ENCODE data around the gene SBK2.
A peak's percentile ranks its signal among the peaks of the same experiment; 100 is the strongest.
"Not testable (repeated sequence)": the region's sequence is repeated elsewhere in the genome, so short reads cannot be mapped to it uniquely, and the experiment has no call there.

Gene SBK2

DNA sequence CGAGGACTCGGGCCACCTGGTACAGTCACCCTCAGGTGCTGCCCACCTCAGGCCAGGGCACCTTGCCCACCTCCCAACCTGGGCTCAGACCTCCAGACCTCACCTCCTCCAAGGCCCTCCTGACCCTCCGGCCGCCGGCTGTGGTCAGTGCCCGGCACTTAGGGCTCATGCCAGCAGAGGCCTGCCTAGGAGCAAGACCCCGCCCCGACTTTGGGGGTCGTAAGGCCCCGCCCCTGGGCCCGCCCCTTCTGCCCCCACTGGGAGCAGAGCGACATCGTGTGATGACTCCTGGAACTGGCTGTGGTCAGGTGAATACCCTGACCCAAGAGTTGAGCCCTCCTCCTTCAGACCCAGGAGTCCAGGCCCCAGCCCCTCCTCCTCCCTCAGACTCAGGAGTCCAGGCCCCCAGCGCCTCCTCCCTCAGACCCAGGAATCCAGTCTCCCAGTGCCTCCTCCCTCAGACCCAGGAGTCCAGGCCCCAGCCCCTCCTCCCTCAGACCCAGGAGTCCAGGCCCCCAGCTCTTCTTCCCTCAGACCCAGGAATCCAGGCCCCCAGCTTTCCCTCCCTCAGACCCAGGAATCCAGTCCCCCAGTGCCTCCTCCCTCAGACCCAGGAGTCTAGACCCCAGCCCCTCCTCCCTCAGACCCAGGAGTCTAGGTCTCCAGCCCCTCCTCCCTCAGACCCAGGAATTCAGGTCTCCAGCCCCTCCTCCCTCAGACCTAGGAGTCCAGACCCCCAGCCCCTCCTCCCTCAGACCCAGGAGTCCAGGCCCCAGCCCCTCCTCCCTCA is at the start of gene SBK2:
SBK2 (minus strand) TSS at position 183 of the 790 bp plus-strand sequence. CDS start 839 bp downstream, outside the sequence.
- DNase-seq = peak; percentile 52

GRCh38 chr19:55585658-55586339 is 48.9 kb upstream of the SBK2 start:
- no peak for DNase-seq

- DNase-seq = no peak
These were observed 47.9 kb upstream of the SBK2 start for GRCh38 chr19:55584871-55585270.

- DNase-seq = not testable (repeated sequence)
These were observed 47.0 kb upstream of the SBK2 start for GRCh38 chr19:55583897-55584296.

DNA sequence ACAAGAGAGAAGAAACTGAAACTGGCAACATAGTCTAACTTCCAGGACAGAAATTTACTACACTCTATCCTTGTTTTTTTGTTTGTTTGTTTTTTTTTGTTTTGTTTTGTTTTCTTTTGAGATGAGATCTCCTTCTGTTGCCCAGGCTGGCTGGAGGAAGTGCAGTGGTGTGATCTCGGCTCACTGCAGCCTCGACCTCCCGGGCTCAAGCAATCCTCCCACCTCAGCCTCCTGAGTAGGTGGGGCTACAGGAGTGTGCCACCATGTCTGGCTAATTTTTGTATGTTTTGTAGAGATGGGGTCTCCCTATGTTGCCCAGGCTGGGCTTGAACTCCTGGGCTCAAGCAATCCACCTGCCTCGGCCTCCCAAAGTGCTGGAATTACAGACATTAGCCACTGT is 45.4 kb upstream of the SBK2 start:
- DNase-seq = not testable (repeated sequence)

DNA sequence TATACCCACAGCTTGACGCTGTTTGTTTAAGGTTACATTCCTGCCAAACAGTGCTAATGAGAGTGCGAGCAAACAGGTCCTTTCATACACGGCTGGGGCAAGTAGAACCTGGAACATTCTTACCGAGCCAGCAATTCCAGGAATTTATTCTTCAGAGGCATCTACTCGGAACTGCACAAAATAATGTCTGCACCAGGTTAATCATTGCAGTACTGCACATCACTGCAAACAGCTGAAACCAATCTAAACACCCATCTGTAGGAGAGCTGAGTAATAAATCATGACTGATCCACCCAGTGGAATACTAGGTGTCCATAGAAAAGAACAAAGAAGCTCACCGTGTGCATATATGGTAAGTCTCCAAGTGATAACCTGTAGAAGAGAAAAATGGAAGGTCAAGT is 44.9 kb upstream of the SBK2 start:
- no peak for DNase-seq

- no peak for DNase-seq
These were observed 44.4 kb upstream of the SBK2 start for GRCh38 chr19:55581145-55581822.

DNA sequence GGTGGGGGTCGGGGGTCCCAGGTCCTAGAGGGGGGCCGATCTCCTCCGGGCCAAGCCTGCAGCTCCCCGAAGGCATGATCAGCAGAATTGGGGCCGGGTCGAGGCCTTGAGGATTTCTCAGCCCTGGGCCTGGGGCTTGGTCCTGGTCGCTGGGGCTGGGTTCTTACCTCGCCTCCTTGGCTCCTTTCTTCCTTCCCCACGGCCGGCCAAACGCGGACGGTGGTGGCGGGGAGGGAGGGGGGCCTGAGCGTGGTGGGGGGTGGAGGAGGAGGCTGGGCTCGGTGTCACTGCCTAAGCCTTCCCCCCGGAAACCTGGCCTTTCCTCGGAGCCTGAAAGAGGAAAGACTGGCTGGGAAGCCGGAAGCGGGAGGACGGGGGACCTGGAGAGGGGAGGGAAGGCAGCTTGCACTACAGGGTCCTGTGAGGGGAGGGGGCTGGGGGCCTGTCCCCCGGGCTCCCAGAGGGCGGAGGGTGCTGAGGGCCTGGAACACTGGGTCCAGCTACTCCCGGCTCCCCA is 43.8 kb upstream of the SBK2 start, which contains the start of gene ZNF579:
ZNF579 (minus strand) TSS at position 221 of the 517 bp plus-strand sequence. CDS start 1,209 bp downstream, outside the sequence.
- peak; percentile 85 for DNase-seq

DNA sequence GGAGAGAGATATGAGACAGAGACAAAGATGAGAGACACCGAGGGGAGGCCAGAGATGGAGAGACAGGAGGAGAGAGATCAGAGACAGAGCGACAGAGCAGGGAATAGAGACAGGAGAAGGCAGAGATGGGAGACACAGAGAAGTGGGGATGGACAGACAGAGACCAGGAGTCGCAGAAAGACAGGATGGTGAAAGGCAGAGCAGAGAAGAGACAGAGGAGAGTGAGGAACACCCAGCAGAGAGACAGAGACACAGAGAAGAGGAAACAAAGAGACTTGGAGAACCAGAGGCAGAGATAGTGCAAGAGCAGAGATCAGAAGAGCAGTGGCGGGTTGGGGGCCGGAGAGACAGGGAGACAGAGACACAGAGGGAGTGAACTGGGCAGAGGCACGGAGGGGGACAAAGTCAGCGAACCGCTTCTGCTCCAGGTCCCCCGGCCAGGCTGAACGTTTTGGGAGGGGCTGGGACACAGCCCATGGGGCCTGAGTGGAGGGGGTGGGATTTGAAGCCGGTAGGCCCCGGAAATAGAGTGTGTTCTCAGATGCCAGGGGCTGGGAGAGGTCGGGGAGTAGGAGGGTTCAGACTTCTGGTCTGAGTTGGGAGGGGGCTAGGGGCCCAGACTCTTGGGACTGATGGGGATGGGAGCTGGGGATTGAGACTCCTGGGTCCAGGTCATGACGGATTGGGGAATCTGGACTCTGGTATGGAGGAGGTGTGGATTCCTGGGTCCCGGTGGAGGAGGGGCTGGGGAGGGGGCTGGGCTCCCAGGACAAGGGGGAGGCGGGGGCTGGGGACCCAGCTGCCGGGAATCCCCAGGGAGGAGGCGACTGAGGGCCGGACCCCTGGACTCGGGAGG is 43.1 kb upstream of the SBK2 start:
- DNase-seq = peak; percentile 49

- DNase-seq = no peak
These were observed 42.1 kb upstream of the SBK2 start for GRCh38 chr19:55578761-55579747.

GRCh38 chr19:55578031-55578760 is 41.3 kb upstream of the SBK2 start:
- no peak for DNase-seq

GRCh38 chr19:55576746-55577145 is 39.8 kb upstream of the SBK2 start:
- no peak for DNase-seq

DNA sequence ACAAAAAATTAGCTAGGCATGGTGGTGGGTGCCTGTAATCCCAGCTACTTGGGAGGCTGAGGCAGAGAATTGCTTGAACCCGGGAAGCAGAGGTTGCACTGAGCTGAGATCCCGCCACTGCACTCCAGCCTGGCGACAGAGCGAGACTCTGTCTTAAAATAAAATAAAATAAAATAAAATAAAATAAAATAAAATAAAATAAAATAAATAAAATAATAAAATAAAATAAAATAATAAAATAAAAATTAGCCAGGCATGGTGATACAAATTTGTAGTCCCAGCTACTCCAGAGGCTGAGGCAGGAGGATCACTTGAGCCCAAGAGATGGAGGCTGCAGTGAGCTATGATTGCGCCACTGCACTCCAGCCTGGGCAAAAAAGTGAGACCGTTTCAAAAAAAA is 37.0 kb upstream of the SBK2 start:
- DNase-seq = not testable (repeated sequence)

- DNase-seq = not testable (repeated sequence)
These were observed 32.5 kb upstream of the SBK2 start for GRCh38 chr19:55569477-55569876.

DNA sequence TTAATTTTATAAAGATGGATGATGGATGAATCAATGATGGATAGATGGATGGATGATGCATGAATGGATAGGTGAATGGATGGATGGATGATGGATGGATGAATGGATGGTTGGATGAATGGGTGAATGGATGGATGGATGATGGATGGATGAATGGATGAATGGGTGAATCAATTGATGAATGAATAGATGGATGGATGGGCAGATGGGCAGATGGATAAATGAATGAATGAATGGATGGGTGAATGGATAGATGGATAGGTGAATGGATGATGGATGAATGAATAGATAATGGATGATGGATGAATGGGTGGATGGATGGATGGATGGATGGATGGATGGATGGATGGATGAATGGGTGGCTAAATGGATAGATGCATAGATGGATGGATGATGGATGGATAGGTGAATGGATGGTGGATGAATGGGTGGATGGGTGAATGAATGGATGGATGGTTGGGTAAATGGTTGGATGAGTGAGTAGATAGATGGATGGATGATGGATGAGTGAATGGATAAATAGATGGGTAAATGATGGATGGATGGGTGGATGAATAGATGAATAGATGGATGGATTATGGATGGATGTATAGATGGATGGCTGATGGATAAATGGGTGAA is 30.9 kb upstream of the SBK2 start:
- no peak for DNase-seq

GRCh38 chr19:55566823-55567222 is 29.9 kb upstream of the SBK2 start:
- DNase-seq = no peak

- no peak for DNase-seq
These were observed 26.3 kb upstream of the SBK2 start for GRCh38 chr19:55563261-55563690.

DNA sequence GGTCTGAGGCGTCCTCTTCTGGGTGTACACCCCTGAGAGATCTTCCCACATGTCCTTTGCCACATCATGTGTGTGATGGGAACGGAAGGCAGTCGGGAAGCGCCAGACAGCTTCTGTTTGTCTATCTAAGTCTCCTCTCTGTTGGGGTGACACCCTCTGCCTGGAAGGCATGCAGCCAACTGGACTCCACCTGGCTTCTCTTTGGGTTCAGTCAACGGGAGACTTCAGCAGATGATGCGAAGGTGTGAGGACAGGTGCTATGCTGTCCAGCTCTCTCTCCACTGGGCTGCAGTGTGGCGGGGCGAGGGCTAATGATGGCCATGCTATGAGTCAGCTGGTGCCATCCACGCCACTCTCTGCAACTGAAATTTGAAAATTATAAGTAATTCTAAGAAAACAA is 22.8 kb upstream of the SBK2 start:
- DNase-seq = no peak

DNA sequence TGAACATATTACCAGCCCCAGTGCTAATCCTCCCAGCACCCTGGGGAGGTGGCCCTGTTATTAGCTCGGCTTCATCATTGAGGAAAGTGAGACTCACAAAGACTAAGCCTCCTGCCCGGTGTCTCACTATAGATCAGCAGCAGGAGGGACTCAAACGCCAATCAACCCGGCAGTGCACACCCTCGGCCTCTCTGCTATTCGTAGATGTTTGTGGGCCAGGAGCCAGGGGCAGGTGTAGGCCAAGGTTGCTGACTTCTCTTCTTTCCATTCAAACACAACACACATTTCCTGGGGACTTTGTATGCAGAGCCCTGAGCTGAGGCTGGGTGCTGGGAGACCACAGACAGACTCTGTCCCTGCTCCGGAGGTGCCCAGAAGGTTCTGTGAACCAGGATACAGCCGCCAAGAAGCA is 17.8 kb upstream of the SBK2 start:
- DNase-seq = no peak

GRCh38 chr19:55554302-55554701 is 17.4 kb upstream of the SBK2 start:
- DNase-seq = no peak

Data from 8988T (cell line).